ENCODE data around the gene SPPL3. TPM values are rescaled to one million over a fixed set of nuclear protein-coding genes. Genes with fewer than 3 reads are reported as not detected.
"Not testable (repeated sequence)": the region's sequence is repeated elsewhere in the genome, so short reads cannot be mapped to it uniquely, and the experiment has no call there.

Gene SPPL3
- polyA plus RNA-seq, 10 donors = 47.1 to 69.0 (median 54.8) TPM

- DNase-seq = no peak
These were observed 148.9 kb downstream of the SPPL3 start for GRCh38 chr12:120755269-120755668.

- no peak for DNase-seq
These were observed 149.4 kb downstream of the SPPL3 start for GRCh38 chr12:120754792-120755191.

- DNase-seq = no peak
These were observed 152.8 kb downstream of the SPPL3 start for GRCh38 chr12:120751389-120751788.

GRCh38 chr12:120750806-120751205 is 153.4 kb downstream of the SPPL3 start:
- DNase-seq = no peak

- DNase-seq = no peak
These were observed 154.9 kb downstream of the SPPL3 start for GRCh38 chr12:120749256-120749655.

GRCh38 chr12:120748242-120748641 is 155.9 kb downstream of the SPPL3 start:
- no peak for DNase-seq

- DNase-seq = no peak
These were observed 159.2 kb downstream of the SPPL3 start for GRCh38 chr12:120744922-120745493.

GRCh38 chr12:120741476-120742421 is 162.4 kb downstream of the SPPL3 start:
- peak; percentile 70 to 92 (median 84) for DNase-seq

- no peak for DNase-seq
These were observed 163.3 kb downstream of the SPPL3 start for GRCh38 chr12:120740871-120741270.

GRCh38 chr12:120739821-120740613 is 164.1 kb downstream of the SPPL3 start:
- DNase-seq = no peak

- DNase-seq = no peak
These were observed 165.0 kb downstream of the SPPL3 start for GRCh38 chr12:120739031-120739762.

- no peak for DNase-seq
These were observed 165.7 kb downstream of the SPPL3 start for GRCh38 chr12:120738252-120739030.

GRCh38 chr12:120737557-120738251 is 166.5 kb downstream of the SPPL3 start:
- DNase-seq = no peak

- DNase-seq = no peak
These were observed 167.5 kb downstream of the SPPL3 start for GRCh38 chr12:120736404-120737331.

- DNase-seq = no peak
These were observed 169.0 kb downstream of the SPPL3 start for GRCh38 chr12:120735181-120735580.

GRCh38 chr12:120734210-120734609 is 169.9 kb downstream of the SPPL3 start:
- no peak for DNase-seq

- no peak for DNase-seq
These were observed 170.6 kb downstream of the SPPL3 start for GRCh38 chr12:120733574-120733973.

- DNase-seq = not testable (repeated sequence)
These were observed 172.0 kb downstream of the SPPL3 start for GRCh38 chr12:120732198-120732597.

- DNase-seq = no peak
These were observed 177.2 kb downstream of the SPPL3 start for GRCh38 chr12:120726961-120727360.

All from muscle of back (tissue), 11 donors.